GM12878 (cell line): Measurements from ENCODE around the gene ZNF423. TPM values are rescaled to one million over a fixed set of nuclear protein-coding genes. Genes with fewer than 3 reads are reported as not detected.
A peak's percentile ranks its signal among the peaks of the same experiment; 100 is the strongest.

Experiments used
- ATAC-seq: fragments of 200-7000 bp; cut with Tn5 transposase; 3 replicates; pipeline ENCODE4 v1.9.1; 2020; ENCODE audit warnings: mild to moderate bottlenecking, moderate library complexity
- BruUV-seq: library from RNA; stranded (reverse); fragments of 400-500 nt; replicated peaks from 2 replicates; lab custom pipeline; 2021; lab: Mats Ljungman, UMichigan
- CTCF ChIA-PET: fragments of 300-600 bp; sonication (Branson Sonifier 250); formaldehyde crosslinking; extraction: SDS; loops from one replicate; lab custom pipeline; 2021; ENCODE audit warnings: inconsistent platforms; lab: Yijun Ruan, JAX
- POLR2A ChIA-PET: fragments of 350-600 bp; formaldehyde crosslinking; extraction: SDS; loops from one replicate; lab custom pipeline; 2021; ENCODE audit warnings: inconsistent platforms; lab: Charles Lee
- RAD21 ChIA-PET: fragments of 300-600 bp; sonication (Branson Sonifier 250); formaldehyde crosslinking; loops from one replicate; lab custom pipeline; 2023; ENCODE audit warnings: antibody characterized with exemption; ENCODE audit not compliant: unreplicated experiment; lab: Charles Lee
- SMC1A ChIA-PET: fragments of 300-600 bp; sonication (Branson Sonifier 250); formaldehyde crosslinking; loops from one replicate; lab custom pipeline; 2023; ENCODE audit not compliant: unreplicated experiment, uncharacterized antibody; lab: Charles Lee
- DNase-seq: peaks from one replicate; pipeline ENCODE4 v3.0.0-alpha.2; 2011; ENCODE audit warnings: low read depth, low spot score
- FAIRE-seq: peaks from 3 replicates; lab custom pipeline; 2011; peaks lifted over from hg19 to GRCh38; lab: Jason Lieb, UNC
- H2AFZ ChIP-seq: 2 replicates; pipeline ENCODE4 v1.6.0; 2011; ENCODE audit warnings: low read depth, low read length, control low read depth; ENCODE audit not compliant: control insufficient read depth
- H3K27ac ChIP-seq: 2 replicates; pipeline ENCODE4 v1.5.1; 2011; ENCODE audit warnings: control low read depth; ENCODE audit not compliant: control insufficient read depth, insufficient read depth
- H3K27me3 ChIP-seq, 2 experiments: replicated peaks in 1 of 2; 2 replicates each; pipeline versions ENCODE4 v1.6.0 to v1.6.1; 2011; ENCODE audit warnings: low read length in 1 of 2; ENCODE audit not compliant: control insufficient read depth in 2 of 2, insufficient read depth in 2 of 2
- H3K36me3 ChIP-seq, 2 experiments: 2 replicates each; pipeline ENCODE4 v1.5.1; 2011; ENCODE audit warnings: low read length in 1 of 2; ENCODE audit not compliant: control insufficient read depth in 2 of 2, insufficient read depth in 2 of 2
- H3K4me1 ChIP-seq: 2 replicates; pipeline ENCODE4 v1.6.1; 2011; ENCODE audit warnings: mild to moderate bottlenecking, low read length, moderate library complexity, mixed read lengths; ENCODE audit not compliant: control insufficient read depth, insufficient read depth
- H3K4me2 ChIP-seq: 2 replicates; pipeline ENCODE4 v1.6.0; 2011; ENCODE audit warnings: control low read depth; ENCODE audit not compliant: control insufficient read depth, insufficient read depth
- H3K4me3 ChIP-seq: fragments of 200-600 bp; sonication (generic); 2 replicates; pipeline ENCODE4 v1.5.1; 2016
- H3K79me2 ChIP-seq: 2 replicates; pipeline ENCODE4 v1.6.0; 2011; ENCODE audit warnings: low read length; ENCODE audit not compliant: control insufficient read depth, insufficient read depth
- H3K9ac ChIP-seq: 2 replicates; pipeline ENCODE4 v1.8.0; 2011; ENCODE audit warnings: low read length, control low read depth, mixed read lengths; ENCODE audit not compliant: control insufficient read depth, insufficient read depth
- H3K9me3 ChIP-seq: replicated peaks from 3 replicates; pipeline ENCODE4 v1.5.1; 2011; ENCODE audit warnings: mild to moderate bottlenecking, low read length; ENCODE audit not compliant: control insufficient read depth, insufficient read depth
- H4K20me1 ChIP-seq: 2 replicates; pipeline ENCODE4 v1.6.0; 2011; ENCODE audit not compliant: control insufficient read depth, insufficient read depth
- ASH2L ChIP-seq: fragments of 300-600, 200-600 bp; sonication (generic); IDR thresholded peaks from 2 replicates; pipeline ENCODE4 v1.6.1; 2017; ENCODE audit warnings: low read depth, mild to moderate bottlenecking, borderline replicate concordance
- BMI1 ChIP-seq: fragments of 450-650 bp; IDR thresholded peaks from 2 replicates; pipeline ENCODE4 v1.6.1; 2016; ENCODE audit warnings: mild to moderate bottlenecking, moderate library complexity, borderline replicate concordance
- CEBPB ChIP-seq, 2 experiments: fragments of 150-350 bp in 1 of 2; IDR thresholded peaks; 2 replicates each; pipeline ENCODE4 v1.6.1; 2012 to 2014; ENCODE audit warnings: low read depth in 2 of 2, low read length in 2 of 2, borderline replicate concordance in 1 of 2, inconsistent platforms in 1 of 2
- JUNB ChIP-seq: IDR thresholded peaks from 2 replicates; pipeline ENCODE4 v1.6.1; 2016; ENCODE audit warnings: antibody characterized with exemption, mild to moderate bottlenecking
- NFXL1 ChIP-seq: fragments of 450-650 bp; IDR thresholded peaks from 2 replicates; pipeline ENCODE4 v1.6.1; 2017; ENCODE audit warnings: antibody characterized with exemption, mild to moderate bottlenecking, borderline replicate concordance
- NR2C1 ChIP-seq: fragments of 450-650 bp; IDR thresholded peaks from 2 replicates; pipeline ENCODE4 v1.6.1; 2017; ENCODE audit warnings: antibody characterized with exemption, mild to moderate bottlenecking, moderate library complexity
- PAX5 ChIP-seq: IDR thresholded peaks from 2 replicates; pipeline ENCODE4 v1.6.1; 2011; ENCODE audit warnings: low read depth, low read length, borderline replicate concordance
- PBX3 ChIP-seq: IDR thresholded peaks from 2 replicates; pipeline ENCODE4 v1.6.1; 2011; ENCODE audit warnings: mild to moderate bottlenecking, low read depth, low read length, moderate library complexity; ENCODE audit not compliant: insufficient replicate concordance
- RB1 ChIP-seq: fragments of 450-650 bp; formaldehyde crosslinking; IDR thresholded peaks from 2 replicates; pipeline ENCODE4 v1.6.1; 2017; ENCODE audit warnings: mild to moderate bottlenecking, borderline replicate concordance
- RCOR1 ChIP-seq: conservative IDR thresholded peaks from 2 replicates; pipeline ENCODE4 v1.6.1; 2012; ENCODE audit warnings: low read depth, low read length, improper control_type of control experiment
- SMAD1 ChIP-seq: fragments of 450-650 bp; IDR thresholded peaks from 2 replicates; pipeline ENCODE4 v1.6.1; 2018; ENCODE audit warnings: mild to moderate bottlenecking, low read depth; ENCODE audit not compliant: partially characterized antibody
- SUPT20H ChIP-seq: IDR thresholded peaks from 2 replicates; pipeline ENCODE4 v1.6.1; 2011; ENCODE audit warnings: low read depth, mild to moderate bottlenecking, low read length, moderate library complexity, borderline replicate concordance; ENCODE audit not compliant: control insufficient read depth
- TBL1XR1 ChIP-seq: IDR thresholded peaks from 2 replicates; pipeline ENCODE4 v1.6.1; 2012; ENCODE audit warnings: low read depth, low read length, improper control_type of control experiment
- TCF12 ChIP-seq: IDR thresholded peaks from 2 replicates; pipeline ENCODE4 v1.6.1; 2011; ENCODE audit warnings: low read depth, mild to moderate bottlenecking, low read length
- WRNIP1 ChIP-seq: IDR thresholded peaks from 2 replicates; pipeline ENCODE4 v1.6.1; 2011; ENCODE audit warnings: low read depth, low read length, improper control_type of control experiment, borderline replicate concordance
- YY1 ChIP-seq: IDR thresholded peaks from 2 replicates; pipeline ENCODE4 v1.6.1; 2011; ENCODE audit warnings: low read depth, mild to moderate bottlenecking, low read length
- ZBED1 ChIP-seq: IDR thresholded peaks from 2 replicates; pipeline ENCODE4 v1.6.1; 2016; ENCODE audit warnings: borderline replicate concordance
- WGBS: methylation state at CpG from one replicate; pipeline ENCODE4 v1.1.6; 2016; ENCODE audit warnings: low lambda C conversion rate; ENCODE audit not compliant: insufficient replicate concordance, insufficient coverage; ENCODE audit errors: missing lambda C conversion rate; 5-methylcytosine and 5-hydroxymethylcytosine counted together
- in situ Hi-C: fragments of 300-500 bp; cut with MboI; formaldehyde crosslinking; loops from 9 replicates; pipeline ENCODE4 v1.14.3; 2018; ENCODE audit warnings: mixed read lengths
- intact Hi-C: fragments of 100-400 bp; cut with micrococcal nuclease; formaldehyde crosslinking; loops from one replicate; pipeline ENCODE4 v1.14.2; 2022; ENCODE audit not compliant: unreplicated experiment
- polyA plus RNA-seq, 11 experiments: library from polyadenylated mRNA; depleted of rRNA in 4 of 11; unstranded in 6 of 11; stranded (reverse) in 5 of 11; fragments of >200 nt; fragmentation: Nextera tagmentation in 4 of 11; fragmentation: Illumina TruSeq in 1 of 11; extraction: Ambion mirVana in 4 of 11; extraction: Trizol in 1 of 11; gene quantifications; 1 replicate in 1 of 11; 2 replicates in 10 of 11; pipeline versions ENCODE4 v1.2.1 to v1.2.3, GENCODE V29; 2011 to 2016; ENCODE audit warnings: inconsistent platforms in 2 of 11, missing spikeins in 2 of 11, low read depth in 1 of 11
- total RNA-seq, 4 experiments: library from RNA; depleted of rRNA in 3 of 4; stranded (reverse); fragments of >200 nt in 3 of 4; fragmentation: Illumina TruSeq in 1 of 4; extraction: Trizol in 1 of 4; gene quantifications; 2 replicates each; pipeline versions ENCODE4 v1.2.1 to v1.2.3, GENCODE V29; 2013 to 2021
- TF ChIP-seq, protein P1 (sequence below): IDR thresholded peaks from 2 replicates; pipeline ENCODE4 v1.6.1; 2012; ENCODE audit warnings: low read depth, low read length, improper control_type of control experiment
- TF ChIP-seq, protein P2 (sequence below): fragments of 450-650 bp; formaldehyde crosslinking; IDR thresholded peaks from 2 replicates; pipeline ENCODE4 v1.4.0; 2022; ENCODE audit warnings: mild to moderate bottlenecking, moderate library complexity

ZNF423 gene
- total and polyA plus RNA-seq, 10 of the 15 experiments (the other 5 are each of a cell fraction or from before 2014, with no cell fraction given) = 0.03 to 0.64 (median 0.10) TPM

DNA sequence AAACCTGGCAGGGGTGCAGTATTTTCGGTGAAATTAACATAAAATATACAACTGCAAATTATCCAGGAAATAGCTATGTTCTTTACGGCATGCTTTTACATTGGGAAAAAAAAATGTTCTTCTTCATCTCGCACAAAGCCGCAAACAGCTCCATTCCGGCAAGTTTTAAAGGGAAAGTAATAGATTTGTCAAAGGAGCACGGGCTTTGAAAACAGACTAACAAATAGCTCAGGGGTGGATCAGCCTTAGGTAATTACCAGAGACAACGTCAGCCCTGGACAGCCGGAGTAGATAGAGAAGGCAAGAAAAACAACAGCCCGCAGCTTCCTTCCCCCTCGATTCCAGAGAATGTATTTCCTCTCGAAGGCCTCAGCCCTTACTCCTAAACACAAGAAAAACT is 259.8 kb downstream of the ZNF423 start:
- Histone ChIP-seq H3K4me2 (peak overlapping the region; percentile 30), H3K9ac (no peak overlapping the region), H3K27me3 (no peaks in the 10 kb centered on the region; a peak in 1 of 4 replicates), H3K27ac (peak overlapping the region; percentile 77; the same call in 1 of the 2 replicates), H3K36me3 (no peaks in the 10 kb centered on the region), H4K20me1 (no peaks in the 10 kb centered on the region), H3K9me3 (no peaks in the 10 kb centered on the region), H3K79me2 (no peaks in the 10 kb centered on the region; the same call in 1 of the 2 replicates), H3K4me3 (peak overlapping the region; percentile 21; the same call in 1 of the 2 replicates), H2AFZ (peak overlapping the region; percentile 45), H3K4me1 (peaks cover 64% of the 10 kb centered on the region)
- DNase-seq = no peak
- in situ Hi-C loops (loop anchor here (10.0 kb wide), 1 partner anchor 181 kb away; no protein-coding TSS in a partner anchor), intact Hi-C loops (no loop called here)
- no peak for FAIRE-seq
- ATAC-seq = no peak
- WGBS = 6% methylated on average over 11 of the region's 11 CpGs
- ChIA-PET SMC1A (no interaction called here), CTCF (interaction anchor here (0.7 kb wide), 1 partner anchor 61 kb away, joined by 3 read pairs; no protein-coding TSS in a partner anchor), RAD21 (no interaction called here), POLR2A (no interaction called here)
- no TSS peak for BruUV-seq
- no peak for TF ChIP-seq CEBPB (IDR thresholded peaks at IDR 0.05; ENCODE audit: borderline replicate concordance in 1 of 2, low read depth in 2 of 2, low read length in 2 of 2)
- TF ChIP-seq SMAD1 = no peak
- TF ChIP-seq, protein P1, sequence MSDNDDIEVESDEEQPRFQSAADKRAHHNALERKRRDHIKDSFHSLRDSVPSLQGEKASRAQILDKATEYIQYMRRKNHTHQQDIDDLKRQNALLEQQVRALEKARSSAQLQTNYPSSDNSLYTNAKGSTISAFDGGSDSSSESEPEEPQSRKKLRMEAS = no peak
- TF ChIP-seq TCF12 = no peak
- no peak for TF ChIP-seq NR2C1
- no peak for TF ChIP-seq RB1
- no peak for TF ChIP-seq NFXL1
- no peak for TF ChIP-seq BMI1
- TF ChIP-seq PAX5 = no peak
- TF ChIP-seq RCOR1 = no peak
- no peak for TF ChIP-seq ZBED1
- TF ChIP-seq ASH2L = no peak
- no peak for TF ChIP-seq JUNB
- TF ChIP-seq, protein P2, sequence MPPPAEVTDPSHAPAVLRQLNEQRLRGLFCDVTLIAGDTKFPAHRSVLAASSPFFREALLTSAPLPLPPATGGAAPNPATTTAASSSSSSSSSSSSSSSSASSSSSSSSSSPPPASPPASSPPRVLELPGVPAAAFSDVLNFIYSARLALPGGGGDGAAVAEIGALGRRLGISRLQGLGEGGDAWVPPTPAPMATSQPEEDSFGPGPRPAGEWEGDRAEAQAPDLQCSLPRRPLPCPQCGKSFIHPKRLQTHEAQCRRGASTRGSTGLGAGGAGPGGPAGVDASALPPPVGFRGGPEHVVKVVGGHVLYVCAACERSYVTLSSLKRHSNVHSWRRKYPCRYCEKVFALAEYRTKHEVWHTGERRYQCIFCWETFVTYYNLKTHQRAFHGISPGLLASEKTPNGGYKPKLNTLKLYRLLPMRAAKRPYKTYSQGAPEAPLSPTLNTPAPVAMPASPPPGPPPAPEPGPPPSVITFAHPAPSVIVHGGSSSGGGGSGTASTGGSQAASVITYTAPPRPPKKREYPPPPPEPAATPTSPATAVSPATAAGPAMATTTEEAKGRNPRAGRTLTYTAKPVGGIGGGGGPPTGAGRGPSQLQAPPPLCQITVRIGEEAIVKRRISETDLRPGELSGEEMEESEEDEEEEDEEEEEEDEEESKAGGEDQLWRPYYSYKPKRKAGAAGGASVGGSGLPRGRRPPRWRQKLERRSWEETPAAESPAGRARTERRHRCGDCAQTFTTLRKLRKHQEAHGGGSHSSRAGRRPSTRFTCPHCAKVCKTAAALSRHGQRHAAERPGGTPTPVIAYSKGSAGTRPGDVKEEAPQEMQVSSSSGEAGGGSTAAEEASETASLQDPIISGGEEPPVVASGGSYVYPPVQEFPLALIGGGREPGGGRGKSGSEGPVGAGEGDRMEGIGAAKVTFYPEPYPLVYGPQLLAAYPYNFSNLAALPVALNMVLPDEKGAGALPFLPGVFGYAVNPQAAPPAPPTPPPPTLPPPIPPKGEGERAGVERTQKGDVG (CRISPR knock-in tag) = no peak
- no peak for TF ChIP-seq YY1
- TF ChIP-seq PBX3 = no peak
- TF ChIP-seq SUPT20H = no peak
- TF ChIP-seq TBL1XR1 = no peak
- no peak for TF ChIP-seq WRNIP1
